VCaP (cell line): ENCODE results near the gene CRTC3.
A peak's percentile ranks its signal among the peaks of the same experiment; 100 is the strongest.
"Not testable (repeated sequence)": the region's sequence is repeated elsewhere in the genome, so short reads cannot be mapped to it uniquely, and the experiment has no call there.

Experiments used
- H3K27ac ChIP-seq: fragments of 450-650 bp; 2 replicates; pipeline ENCODE4 v1.5.1; 2017
- CTCF ChIP-seq: fragments of 450-650 bp; conservative IDR thresholded peaks from 2 replicates; pipeline ENCODE4 v1.5.1; 2017; ENCODE audit warnings: mild to moderate bottlenecking, moderate library complexity

The CRTC3 gene

GRCh38 chr15:90512276-90512675 is 17.4 kb upstream of the CRTC3 start:
- TF ChIP-seq CTCF, result no peak
- H3K27ac ChIP-seq, result no peak overlapping the region

DNA sequence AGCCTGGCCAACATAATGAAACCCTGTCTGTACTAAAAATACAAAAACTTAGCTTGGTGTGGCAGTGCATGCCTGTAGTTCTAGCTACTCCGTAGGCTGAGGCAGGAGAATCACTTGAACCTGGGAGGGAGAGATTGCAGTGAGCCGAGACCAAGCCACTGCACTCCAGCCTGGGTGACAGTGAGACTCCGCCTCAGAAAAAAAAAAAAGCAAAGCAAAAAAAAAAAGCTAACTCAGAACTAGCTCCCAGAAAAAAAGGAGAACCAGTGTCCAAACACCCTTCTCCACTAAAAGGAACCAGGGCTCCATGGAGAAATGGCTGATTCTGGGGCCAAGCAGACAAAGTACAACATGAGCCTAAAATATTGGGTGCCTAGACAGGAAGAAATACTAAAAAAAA is 16.7 kb upstream of the CRTC3 start:
- H3K27ac ChIP-seq, result no peak overlapping the region
- no peak for TF ChIP-seq CTCF

DNA sequence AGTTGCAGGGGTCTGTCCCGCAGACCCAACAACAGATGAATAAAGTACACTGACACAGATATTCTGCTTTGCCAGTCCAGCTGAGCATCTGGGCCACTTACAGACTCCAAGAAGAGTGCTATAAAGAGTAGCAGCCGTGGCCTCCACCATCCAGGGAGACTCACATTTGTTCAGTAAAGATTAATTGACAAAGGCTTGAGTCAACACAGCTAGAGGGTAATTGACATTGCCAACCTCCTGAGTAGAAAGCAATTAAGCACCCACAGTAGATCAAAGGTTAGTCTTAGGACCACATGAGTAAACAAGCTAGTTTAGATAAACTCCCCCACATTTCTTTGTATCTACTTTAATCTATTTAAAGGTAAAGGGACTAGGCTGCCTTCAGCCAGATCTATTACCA is 16.3 kb upstream of the CRTC3 start:
- no peak for TF ChIP-seq CTCF
- H3K27ac ChIP-seq, result no peak overlapping the region

- not testable (repeated sequence) for H3K27ac ChIP-seq
Observed at GRCh38 chr15:90513893-90514292, 15.8 kb upstream of the CRTC3 start.

DNA sequence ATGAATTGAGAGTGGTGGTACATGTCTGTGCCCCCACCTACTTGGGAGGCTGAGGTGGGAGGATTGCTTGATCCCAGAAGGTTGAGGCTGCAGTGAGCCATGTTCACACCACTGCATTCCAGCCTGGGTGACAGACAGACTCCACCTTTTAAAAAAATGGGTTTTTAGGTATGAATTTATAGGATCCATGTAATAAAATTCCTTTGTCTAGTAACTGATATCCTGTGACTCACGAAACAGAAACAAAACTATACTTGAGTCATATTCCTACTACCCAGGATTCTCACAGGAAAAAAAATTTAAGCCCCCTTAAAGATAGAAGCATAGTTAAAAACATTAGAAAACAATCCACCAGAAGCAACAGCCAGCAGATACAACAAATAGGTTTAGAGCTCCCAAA is 10.0 kb upstream of the CRTC3 start:
- TF ChIP-seq CTCF, result no peak
- no peak overlapping the region for H3K27ac ChIP-seq

GRCh38 chr15:90520365-90520764 is 9.4 kb upstream of the CRTC3 start:
- no peak overlapping the region for H3K27ac ChIP-seq
- TF ChIP-seq CTCF, result no peak

DNA sequence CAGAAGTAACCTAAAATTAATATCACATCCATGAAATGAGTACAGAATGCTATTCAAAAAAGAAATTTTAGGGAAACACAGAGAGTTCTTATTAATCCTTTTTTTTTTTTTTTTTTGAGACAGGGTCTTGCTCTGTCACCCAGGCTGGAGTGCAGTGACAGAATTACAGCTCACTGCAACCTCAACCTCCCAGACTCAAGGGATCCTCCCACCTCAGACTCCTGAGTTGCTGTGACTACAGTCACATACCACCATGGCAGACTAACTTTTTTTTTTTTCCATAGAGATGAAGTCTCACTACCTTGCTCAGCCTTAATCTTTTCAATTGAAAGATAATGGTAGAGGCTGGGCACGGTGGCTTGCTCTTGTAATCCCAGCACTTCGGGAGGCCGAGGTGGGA is 6.3 kb upstream of the CRTC3 start:
- no peak overlapping the region for H3K27ac ChIP-seq

DNA sequence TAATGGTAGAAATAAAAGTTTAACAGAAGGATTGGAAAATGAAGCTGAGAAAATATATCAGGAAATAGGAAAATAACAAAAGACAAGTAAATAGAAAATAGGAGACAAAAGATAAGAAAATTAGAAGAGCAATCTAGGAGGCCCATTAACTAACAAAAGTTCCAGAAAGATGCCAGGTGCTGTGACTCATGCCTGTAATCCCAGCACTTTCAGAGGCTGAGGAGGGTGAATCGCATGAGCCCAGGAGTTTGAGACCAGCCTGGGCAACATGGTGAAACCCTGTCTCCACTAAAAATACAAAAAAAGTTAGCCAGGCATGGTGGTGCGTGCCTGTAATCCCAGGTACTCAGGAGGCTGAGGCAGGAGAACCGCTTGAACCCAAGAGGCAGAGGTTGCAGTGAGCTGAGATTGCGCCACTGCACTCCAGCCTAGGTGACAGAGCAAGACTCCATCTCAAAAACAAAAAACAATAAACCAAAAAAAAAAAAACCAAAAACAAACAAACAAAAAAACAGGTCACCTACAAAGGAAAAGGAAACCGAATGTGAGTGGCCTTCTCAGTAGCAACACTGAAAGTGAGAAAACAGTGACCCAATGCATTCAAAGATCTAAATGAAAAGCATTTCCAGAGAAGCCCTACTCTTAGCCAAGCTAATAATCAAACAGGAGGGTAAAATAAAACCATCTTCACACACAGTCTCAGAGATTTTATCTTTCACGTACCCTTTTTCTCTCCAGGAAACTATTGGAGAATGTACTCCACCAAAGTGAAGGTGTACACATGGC is 5.5 kb upstream of the CRTC3 start:
- H3K27ac ChIP-seq, result not testable (repeated sequence)

More for the DNA sequence above, 6.3 kb upstream of the CRTC3 start:
- TF ChIP-seq CTCF, result no peak

DNA sequence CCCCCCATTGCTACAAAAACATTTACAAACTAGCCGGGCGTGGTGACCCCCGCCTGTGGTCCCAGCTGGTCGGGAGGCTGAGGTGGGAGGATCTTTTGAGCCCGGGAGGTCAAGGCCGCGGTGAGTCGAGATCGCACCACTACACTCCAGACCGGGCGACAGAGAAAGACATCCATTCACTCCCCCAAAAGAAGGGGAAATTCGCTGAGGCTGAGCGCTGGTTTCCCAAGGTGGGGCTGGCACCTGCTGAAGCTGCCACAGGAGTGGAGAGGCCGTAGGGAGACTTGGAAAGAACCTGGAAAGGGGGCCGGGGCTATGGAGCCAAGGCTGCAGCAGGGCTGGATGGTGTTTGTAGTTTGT is 732 bp upstream of the CRTC3 start:
- peak overlapping the region; percentile 98 for H3K27ac ChIP-seq
- TF ChIP-seq CTCF, result no peak
